Prostate gland (tissue), 2 donors: ENCODE measurements around the gene SLC35F4.

Source experiments
- CTCF ChIP-seq, 4 experiments: fragments of 200-600 bp in 2 of 4; fragments of 450-650 bp in 2 of 4; sonication (generic) in 2 of 4; IDR thresholded peaks; 1 replicate in 3 of 4; 2 replicates in 1 of 4; pipeline ENCODE4 v1.5.1; 2016 to 2019; ENCODE audit warnings: antibody characterized with exemption in 4 of 4, mild to moderate bottlenecking in 2 of 4, moderate library complexity in 2 of 4
- POLR2A ChIP-seq: fragments of 450-650 bp; IDR thresholded peaks from one replicate; pipeline ENCODE4 v1.6.1; 2016; ENCODE audit warnings: antibody characterized with exemption, mild to moderate bottlenecking

GRCh38 chr14:57576498-57576897 lies 289.4 kb downstream of the SLC35F4 start:
- TF ChIP-seq CTCF (IDR thresholded peaks at IDR 0.05) (no peak), POLR2A (no peak)
